ENCODE measurements around the gene ALPI.

- TF ChIP-seq CTCF (IDR thresholded peaks at IDR 0.05) (no peak), POLR2A (IDR thresholded peaks at IDR 0.05; ENCODE audit: low read depth) (no peak), EP300 (IDR thresholded peaks at IDR 0.05) (no peak)
These were observed 21.9 kb upstream of the ALPI start for GRCh38 chr2:232434091-232434490.

Data from esophagus muscularis mucosa (tissue), 4 donors.